ENCODE measurements around the gene LRRC46. TPM values are rescaled to one million over a fixed set of nuclear protein-coding genes. Genes with fewer than 3 reads are reported as not detected.

LRRC46 gene
- total and polyA plus RNA-seq, 3 donors from 2014 or later, result 18.4 to 147 (median 28.3) TPM

GRCh38 chr17:47811709-47812108 lies 19.8 kb upstream of the LRRC46 start:
- intact Hi-C loops (cut with DNase I; ENCODE audit: low total_unique reads), result no loop called here
- H3K4me1 ChIP-seq, result no peaks in the 10 kb centered on the region
- H3K4me3 ChIP-seq, result no peak overlapping the region
- no peak for DNase-seq
- H3K27ac ChIP-seq, result no peak overlapping the region
- 68 to 75% methylated on average over 7 of the region's 7 CpGs for WGBS, 2 donors
- no peaks in the 10 kb centered on the region for H3K36me3 ChIP-seq (ENCODE audit: low read depth, missing control alignments)
- H3K27me3 ChIP-seq, result no peaks in the 10 kb centered on the region
- H3K9me3 ChIP-seq, result no peaks in the 10 kb centered on the region
- TF ChIP-seq POLR2A (IDR thresholded peaks at IDR 0.05), result no peak
- TF ChIP-seq CTCF (IDR thresholded peaks at IDR 0.05), result no peak

GRCh38 chr17:47812146-47812920 lies 19.1 kb upstream of the LRRC46 start:
- Histone ChIP-seq H3K27me3 (no peaks in the 10 kb centered on the region), H3K36me3 (ENCODE audit: low read depth, missing control alignments) (no peaks in the 10 kb centered on the region), H3K9me3 (no peaks in the 10 kb centered on the region), H3K4me1 (no peaks in the 10 kb centered on the region), H3K27ac (no peak overlapping the region), H3K4me3 (no peak overlapping the region)
- intact Hi-C loops (cut with DNase I; ENCODE audit: low total_unique reads), result no loop called here
- TF ChIP-seq POLR2A (IDR thresholded peaks at IDR 0.05) (no peak), CTCF (IDR thresholded peaks at IDR 0.05) (no peak)
- no peak for DNase-seq
- WGBS, 2 donors, result 77 to 84% methylated on average over 16 to 18 of the region's 18 CpGs

GRCh38 chr17:47813077-47813476 lies 18.4 kb upstream of the LRRC46 start:
- 90 to 91% methylated on average over 9 to 14 of the region's 14 CpGs for WGBS, 2 donors
- Histone ChIP-seq H3K4me3 (no peak overlapping the region), H3K27ac (no peak overlapping the region), H3K27me3 (no peaks in the 10 kb centered on the region), H3K36me3 (ENCODE audit: low read depth, missing control alignments) (no peaks in the 10 kb centered on the region), H3K4me1 (no peaks in the 10 kb centered on the region), H3K9me3 (no peaks in the 10 kb centered on the region)
- intact Hi-C loops (cut with DNase I; ENCODE audit: low total_unique reads), result no loop called here
- no peak for DNase-seq
- no peak for TF ChIP-seq POLR2A (IDR thresholded peaks at IDR 0.05)
- no peak for TF ChIP-seq CTCF (IDR thresholded peaks at IDR 0.05)

GRCh38 chr17:47813512-47814031 lies 17.9 kb upstream of the LRRC46 start:
- no peak overlapping the region for H3K27ac ChIP-seq
- intact Hi-C loops (cut with DNase I; ENCODE audit: low total_unique reads), result no loop called here
- 96 to 97% methylated on average over 6 to 22 of the region's 22 CpGs for WGBS, 2 donors
- no peak for TF ChIP-seq CTCF (IDR thresholded peaks at IDR 0.05)
- TF ChIP-seq POLR2A (IDR thresholded peaks at IDR 0.05), result no peak
- no peak for DNase-seq
- H3K36me3 ChIP-seq (ENCODE audit: low read depth, missing control alignments), result no peaks in the 10 kb centered on the region
- H3K27me3 ChIP-seq, result no peaks in the 10 kb centered on the region
- H3K4me3 ChIP-seq, result no peak overlapping the region
- H3K9me3 ChIP-seq, result no peaks in the 10 kb centered on the region
- no peaks in the 10 kb centered on the region for H3K4me1 ChIP-seq
